Heart left ventricle (tissue), 16 donors: Measurements from ENCODE around the gene SAMD9. TPM values are rescaled to one million over a fixed set of nuclear protein-coding genes. Genes with fewer than 3 reads are reported as not detected.
"Not testable (repeated sequence)": the region's sequence is repeated elsewhere in the genome, so short reads cannot be mapped to it uniquely, and the experiment has no call there.

Experiments used
- ATAC-seq, 4 donors: fragments of 200-7000 bp; cut with Tn5 transposase; one replicate each; pipeline ENCODE4 v1.9.1; 2020 to 2022; ENCODE audit warnings: moderate library complexity in 4 of 4, mild to moderate bottlenecking in 3 of 4, moderate number of reproducible peaks in 1 of 4
- DNase-seq, 5 donors: peaks; one replicate each; pipeline ENCODE4 v3.0.0-alpha.2; 2020
- H3K27ac ChIP-seq, 12 donors: fragments of 200-600 bp; sonication (generic) in 4 of 12; one replicate each; pipeline versions ENCODE4 v1.5.0 to v1.8.0; 2016 to 2022; ENCODE audit warnings: mild to moderate bottlenecking in 2 of 12
- H3K27me3 ChIP-seq, 9 donors: fragments of 200-600 bp; sonication (generic) in 2 of 9; one replicate each; pipeline versions ENCODE4 v1.5.1 to v1.8.0; 2016 to 2022; ENCODE audit warnings: mild to moderate bottlenecking in 3 of 9
- H3K36me3 ChIP-seq, 9 donors: fragments of 200-600 bp; sonication (generic) in 2 of 9; one replicate each; pipeline versions ENCODE4 v1.5.0 to v1.8.0; 2018 to 2022; ENCODE audit warnings: mild to moderate bottlenecking in 2 of 9
- H3K4me1 ChIP-seq, 12 donors: fragments of 200-600 bp; sonication (generic) in 4 of 12; one replicate each; pipeline versions ENCODE4 v1.5.0 to v1.8.0; 2016 to 2022; ENCODE audit warnings: mild to moderate bottlenecking in 3 of 12
- H3K4me3 ChIP-seq, 12 donors: fragments of 200-600 bp; sonication (generic) in 4 of 12; one replicate each; pipeline versions ENCODE4 v1.5.0 to v1.8.0; 2017 to 2022; ENCODE audit warnings: mild to moderate bottlenecking in 9 of 12, moderate library complexity in 4 of 12
- H3K9me3 ChIP-seq, 12 donors: fragments of 200-600 bp; sonication (generic) in 4 of 12; one replicate each; pipeline versions ENCODE4 v1.5.0 to v1.8.0; 2016 to 2022; ENCODE audit warnings: mild to moderate bottlenecking in 1 of 12
- CTCF ChIP-seq, 12 donors: fragments of 200-600 bp; sonication (generic) in 4 of 12; IDR thresholded peaks; one replicate each; pipeline versions ENCODE4 v1.5.0 to v1.8.0; 2018 to 2022; ENCODE audit warnings: antibody characterized with exemption in 12 of 12, mild to moderate bottlenecking in 5 of 12
- POLR2A ChIP-seq, 2 donors: fragments of 450-650 bp; IDR thresholded peaks; one replicate each; pipeline ENCODE4 v1.6.1; 2017; ENCODE audit warnings: antibody characterized with exemption in 2 of 2, mild to moderate bottlenecking in 2 of 2, moderate library complexity in 2 of 2
- WGBS, 4 donors: extraction: QIAGEN DNeasy Blood & Tissue Kit in 2 of 4; methylation state at CpG; one replicate each; pipeline versions ENCODE4 v1.1.5 to v1.1.7; 2013 to 2018; 5-methylcytosine and 5-hydroxymethylcytosine counted together
- intact Hi-C, 10 donors: fragments of 100-400 bp; cut with DNase I; formaldehyde crosslinking; loops; one replicate each; pipeline versions ENCODE4 v1.11.1 to v1.14.2; 2022
- polyA plus RNA-seq, 2 donors: library from polyadenylated mRNA; stranded (reverse); fragments of 200-250 nt; gene quantifications; one replicate each; pipeline ENCODE4 v1.2.3, GENCODE V29; 2013
- total RNA-seq, 9 donors: library from RNA; depleted of rRNA in 2 of 9; stranded (reverse); fragments of >200 nt in 2 of 9; fragmentation: NEBNext Ultra II Directional in 3 of 9; extraction: Animal tissue kit (Norgen Biotek cat#: 25700) in 3 of 9; gene quantifications; one replicate each; pipeline versions ENCODE4 v1.1.0 to v1.2.4, GENCODE V29; 2016 to 2023
- donor health status: ischemic (EF 13 %, LVEDD 7.1; RV severe dilation, severe dysfunction).
- donor health status: healthy with polysubstance abuse.
- donor health status: DM: no; HTN: yes; CAD: no.
- donor health status: DM: no; HTN: no; CAD: no.
- donor health status: ischemic (EF 25% LVEDD 6.9; RV normal size, moderate dysfunction).
- donor health status: ischemic (EF 25% LVEDD 5.7; RV mildly dilated, moderate dysfunction).
- donor health status: healthy.
- donor health status: DM: yes; HTN: yes; CAD: no.
- donor health status: ischemic (EF 35%, LVEDD 5.7; RV mildly dilated, moderate dysfunction).
- donor health status: nonischemic (EF 11% LVEDD 7.7; RV severe dilation, severe dysfunction).
- donor health status: DM: yes; HTN: yes; CAD: no.
- donor health status: PGD.
- donor health status: ischemic (EF 29% LVEDD 5.4; RV normal size, mild dysfunction).
- donor health status: nonischemic (EF 23%, LVEDD 6.1; RV moderate dilation, normal function).

Gene SAMD9
- total and polyA plus RNA-seq, 11 donors: 1.1 to 9.5 (median 3.1) TPM

- Histone ChIP-seq H3K4me1 (peaks cover 0 to 6% (median 0%) of the 10 kb centered on the region in 12 donors), H3K9me3 (peaks cover 0 to 4% (median 0%) of the 10 kb centered on the region in 12 donors), H3K4me3 (no peak overlapping the region), H3K27me3 (no peaks in the 10 kb centered on the region), H3K36me3 (no peaks in the 10 kb centered on the region), H3K27ac (no peak overlapping the region)
- DNase-seq: no peak
- ATAC-seq: no peak
- intact Hi-C loops: no loop called here
- no peak for TF ChIP-seq POLR2A (IDR thresholded peaks at IDR 0.05)
- WGBS, 4 donors: 79 to 89% (median 83%) methylated on average over 6 of the region's 6 CpGs
These were observed 57.8 kb downstream of the SAMD9 start for GRCh38 chr7:93060025-93060424.

DNA sequence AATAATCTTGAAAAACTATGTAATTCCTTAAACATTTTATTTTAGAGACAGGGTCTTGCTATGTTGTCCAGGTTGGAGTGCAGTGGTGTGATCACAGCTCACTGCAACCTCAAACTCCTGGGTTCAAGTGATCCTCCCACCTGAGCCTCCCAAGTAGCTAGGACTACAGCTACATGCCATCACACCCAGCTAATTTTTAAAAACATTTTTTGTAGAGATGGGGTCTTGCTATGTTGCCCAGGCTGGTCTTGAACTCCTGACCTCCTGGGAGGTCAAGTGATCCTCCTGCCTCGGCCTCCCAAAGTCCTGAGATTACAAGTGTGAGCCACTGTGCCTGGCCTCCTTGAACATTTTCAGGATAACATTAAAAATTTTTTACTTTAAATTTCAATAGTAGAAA is 61.2 kb downstream of the SAMD9 start:
- H3K27me3 ChIP-seq, H3K4me3 ChIP-seq, H3K9me3 ChIP-seq, ATAC-seq, H3K27ac ChIP-seq, H3K36me3 ChIP-seq, DNase-seq: not testable (repeated sequence)
- H3K4me1 ChIP-seq: peaks cover 0 to 12% (median 0%) of the 10 kb centered on the region in 12 donors
- intact Hi-C loops: loop anchor here in 9 of 10 donors (5.0 to 10.0 kb wide), 11 partner anchors 182 to 632 kb away; partner anchors contain the start of genes CDK6 (in 3 of the 9), PEX1 (in 2 of the 9) and RBM48 (in 2 of the 9)
- 83 to 96% (median 95%) methylated on average over 1 of the region's 1 CpG for WGBS, 4 donors

DNA sequence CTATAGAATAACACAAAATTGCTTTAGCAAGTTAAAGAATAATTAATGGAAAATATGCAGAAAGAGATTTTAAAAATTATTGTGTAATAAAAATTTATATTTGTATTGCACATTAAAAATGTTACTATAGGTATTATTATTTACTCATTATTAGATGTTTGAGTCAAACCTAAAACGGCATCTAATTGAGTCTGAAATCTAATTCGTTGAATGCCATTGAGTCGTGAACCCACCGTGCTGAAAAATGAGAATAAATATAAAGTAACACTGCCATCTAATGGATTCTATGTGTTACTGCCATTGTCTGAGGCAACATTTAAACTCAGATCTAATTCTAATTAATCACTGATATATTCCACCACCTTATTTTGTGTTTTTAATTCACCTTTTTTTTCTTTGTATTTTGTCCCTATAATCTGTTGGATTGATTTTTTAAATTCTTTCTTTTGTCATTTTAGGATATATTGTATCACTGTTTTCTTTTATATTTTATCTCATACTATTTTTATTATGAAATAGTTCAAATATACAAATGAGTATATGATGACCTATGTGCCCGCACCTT is 62.2 kb downstream of the SAMD9 start:
- ATAC-seq (peak in 1 of 4 donors; percentile 69), DNase-seq (no peak)
- TF ChIP-seq CTCF (IDR thresholded peaks at IDR 0.05): peak; percentile 71 to 87 (median 80)
- TF ChIP-seq POLR2A (IDR thresholded peaks at IDR 0.05): no peak
- no peak overlapping the region for H3K27ac ChIP-seq
- no peaks in the 10 kb centered on the region for H3K36me3 ChIP-seq
- H3K4me3 ChIP-seq: no peak overlapping the region
- 4 to 5% (median 4%) methylated on average over 5 of the region's 5 CpGs for WGBS, 4 donors
- intact Hi-C loops: loop anchor here (1.0 to 10.0 kb wide), 15 partner anchors 181 to 631 kb away; partner anchors contain the start of genes CDK6 (in 3 of the 10), PEX1 (in 2 of the 10) and RBM48 (in 2 of the 10)
- H3K9me3 ChIP-seq: no peaks in the 10 kb centered on the region
- H3K27me3 ChIP-seq: no peaks in the 10 kb centered on the region
- peaks cover 0 to 12% (median 0%) of the 10 kb centered on the region in 12 donors for H3K4me1 ChIP-seq

DNA sequence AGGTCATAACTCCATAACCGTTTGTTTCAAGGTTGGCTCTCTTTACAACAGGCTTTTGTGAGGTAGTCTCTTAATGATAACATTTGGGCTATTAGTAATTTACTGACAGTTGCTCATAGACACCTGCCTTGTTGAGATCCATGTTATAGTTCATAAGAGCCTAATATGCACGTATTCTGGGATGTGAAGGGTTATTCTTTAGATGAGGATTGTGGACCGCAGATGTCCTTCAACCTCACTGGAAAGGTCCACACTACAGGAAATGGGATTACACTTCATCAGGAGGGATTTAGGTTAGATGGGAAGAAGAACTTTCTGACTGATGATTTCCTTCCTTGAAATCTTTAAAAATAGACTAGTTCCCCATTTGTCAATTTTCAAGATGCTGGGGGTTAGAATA is 62.8 kb downstream of the SAMD9 start:
- intact Hi-C loops: loop anchor here (1.0 to 10.0 kb wide), 16 partner anchors 180 to 630 kb away; partner anchors contain the start of genes CDK6 (in 3 of the 10), PEX1 (in 2 of the 10) and RBM48 (in 2 of the 10)
- Histone ChIP-seq H3K9me3 (no peaks in the 10 kb centered on the region), H3K4me1 (peaks cover 0 to 12% (median 0%) of the 10 kb centered on the region in 12 donors), H3K27me3 (no peaks in the 10 kb centered on the region), H3K27ac (no peak overlapping the region), H3K36me3 (no peaks in the 10 kb centered on the region), H3K4me3 (no peak overlapping the region)
- 49 to 57% (median 51%) methylated on average over 3 of the region's 3 CpGs for WGBS, 4 donors
- DNase-seq: no peak
- TF ChIP-seq POLR2A (IDR thresholded peaks at IDR 0.05) (no peak), CTCF (IDR thresholded peaks at IDR 0.05) (no peak)
- no peak for ATAC-seq
